Stomach (tissue), 9 donors: ENCODE measurements around the gene EN2. TPM values are rescaled to one million over a fixed set of nuclear protein-coding genes. Genes with fewer than 3 reads are reported as not detected.

Experiments used
- DNase-seq, 2 donors: peaks; one replicate each; pipeline versions ENCODE4 v3.0.0 to v3.0.0-alpha.2; 2013 to 2019
- H3K27ac ChIP-seq, 5 donors: fragments of 200-600 bp in 4 of 5; sonication (generic) in 4 of 5; one replicate each; pipeline ENCODE4 v1.5.1; 2013 to 2019; ENCODE audit warnings: mild to moderate bottlenecking in 1 of 5, moderate library complexity in 1 of 5
- H3K27me3 ChIP-seq, 3 donors: fragments of 200-600 bp; sonication (generic); one replicate each; pipeline ENCODE4 v1.5.1; 2017 to 2019; ENCODE audit warnings: mixed run types in 1 of 3
- H3K36me3 ChIP-seq, 4 donors: fragments of 200-600 bp; sonication (generic); 1 replicate in 3 of 4; 2 replicates in 1 of 4; pipeline ENCODE4 v1.5.1; 2016 to 2019
- H3K4me1 ChIP-seq, 4 donors: fragments of 200-600 bp; sonication (generic); one replicate each; pipeline ENCODE4 v1.5.1; 2016 to 2019
- H3K4me3 ChIP-seq, 4 donors: fragments of 200-600 bp; sonication (generic) in 3 of 4; one replicate each; pipeline ENCODE4 v1.5.1; 2016 to 2019; ENCODE audit warnings: mild to moderate bottlenecking in 1 of 4
- H3K9me3 ChIP-seq, 4 donors: fragments of 200-600 bp; sonication (generic); one replicate each; pipeline ENCODE4 v1.5.1; 2016 to 2019
- CTCF ChIP-seq, 7 experiments: fragments of 450-650 bp in 4 of 7; fragments of 200-600 bp in 3 of 7; sonication (generic) in 3 of 7; IDR thresholded peaks; one replicate each; pipeline ENCODE4 v1.5.1; 2016 to 2019; ENCODE audit warnings: antibody characterized with exemption in 7 of 7, control low read depth in 2 of 7, mild to moderate bottlenecking in 1 of 7
- EP300 ChIP-seq: sonication (generic); formaldehyde crosslinking; IDR thresholded peaks from one replicate; pipeline ENCODE4 v1.6.1; 2017; ENCODE audit warnings: antibody characterized with exemption
- POLR2A ChIP-seq, 4 donors: fragments of 450-650 bp; IDR thresholded peaks; one replicate each; pipeline ENCODE4 v1.6.1; 2016; ENCODE audit warnings: antibody characterized with exemption in 4 of 4, control low read depth in 2 of 4, mild to moderate bottlenecking in 1 of 4, moderate library complexity in 1 of 4
- POLR2AphosphoS5 ChIP-seq, 3 donors: sonication (generic); formaldehyde crosslinking; IDR thresholded peaks; one replicate each; pipeline ENCODE4 v1.6.1; 2016; ENCODE audit warnings: antibody characterized with exemption in 3 of 3
- WGBS, 5 donors: extraction: QIAGEN DNeasy Blood & Tissue Kit in 3 of 5; methylation state at CpG; one replicate each; pipeline versions ENCODE4 v1.1.5 to v1.1.7; 2013 to 2018; 5-methylcytosine and 5-hydroxymethylcytosine counted together
- intact Hi-C: fragments of 100-400 bp; cut with DNase I; formaldehyde crosslinking; loops from one replicate; pipeline ENCODE4 v1.15.1; 2023; ENCODE audit warnings: low total_unique reads
- polyA plus RNA-seq, 3 donors: library from polyadenylated mRNA; stranded (reverse); fragments of 200-250 nt; gene quantifications; one replicate each; pipeline ENCODE4 v1.2.3, GENCODE V29; 2013
- total RNA-seq, 5 donors: library from RNA; depleted of rRNA; stranded (reverse); fragments of >200 nt; gene quantifications; one replicate each; pipeline versions ENCODE4 v1.1.0 to v1.2.3, GENCODE V29; 2014 to 2016
- donor health status: healthy with polysubstance abuse.
- donor health status: Bipolar disorder and iron deficiency.
- donor health status: healthy.

EN2 gene
- total and polyA plus RNA-seq, 8 donors: 0.03 TPM; not detected in 7

- no peak overlapping the region for H3K4me3 ChIP-seq
- intact Hi-C loops: no loop called here
- WGBS, 5 donors: 3 to 5% (median 5%) methylated on average over 40 to 69 of the region's 69 CpGs
- peaks cover 50 to 98% (median 70%) of the 10 kb centered on the region in 3 donors for H3K27me3 ChIP-seq
- H3K4me1 ChIP-seq: peaks cover 13 to 46% (median 28%) of the 10 kb centered on the region in 4 donors
- H3K36me3 ChIP-seq: no peaks in the 10 kb centered on the region
- H3K9me3 ChIP-seq: no peaks in the 10 kb centered on the region
- no peak for DNase-seq
- TF ChIP-seq EP300 (no peak), POLR2AphosphoS5 (IDR thresholded peaks at IDR 0.05) (no peak), POLR2A (IDR thresholded peaks at IDR 0.05) (no peak), CTCF (IDR thresholded peaks at IDR 0.05) (no peak)
- H3K27ac ChIP-seq: no peak overlapping the region
Measured at GRCh38 chr7:155449008-155449868, 8.7 kb upstream of the EN2 start.

GRCh38 chr7:155449869-155450557, 7.9 kb upstream of the EN2 start:
- 2 to 4% (median 3%) methylated on average over 19 to 52 of the region's 52 CpGs for WGBS, 5 donors
- TF ChIP-seq POLR2A (IDR thresholded peaks at IDR 0.05) (no peak), POLR2AphosphoS5 (IDR thresholded peaks at IDR 0.05) (no peak), CTCF (IDR thresholded peaks at IDR 0.05) (no peak), EP300 (no peak)
- H3K4me3 ChIP-seq: no peak overlapping the region
- H3K27me3 ChIP-seq: peaks cover 56 to 100% (median 78%) of the 10 kb centered on the region in 3 donors
- no peaks in the 10 kb centered on the region for H3K36me3 ChIP-seq
- no peaks in the 10 kb centered on the region for H3K9me3 ChIP-seq
- H3K4me1 ChIP-seq: peaks cover 19 to 54% (median 36%) of the 10 kb centered on the region in 4 donors
- DNase-seq: no peak
- no peak overlapping the region for H3K27ac ChIP-seq
- intact Hi-C loops: no loop called here

- DNase-seq: no peak
- H3K9me3 ChIP-seq: no peaks in the 10 kb centered on the region
- intact Hi-C loops: no loop called here
Measured at GRCh38 chr7:155450558-155450969, 7.4 kb upstream of the EN2 start.

More at GRCh38 chr7:155450558-155450969, 7.4 kb upstream of the EN2 start:
- Histone ChIP-seq H3K27me3 (peaks cover 60 to 100% (median 83%) of the 10 kb centered on the region in 3 donors), H3K27ac (no peak overlapping the region), H3K36me3 (no peaks in the 10 kb centered on the region), H3K4me1 (peaks cover 19 to 56% (median 37%) of the 10 kb centered on the region in 4 donors), H3K4me3 (no peak overlapping the region)
- 3 to 4% (median 3%) methylated on average over 14 to 24 of the region's 24 CpGs for WGBS, 5 donors
- no peak for TF ChIP-seq POLR2AphosphoS5 (IDR thresholded peaks at IDR 0.05)
- TF ChIP-seq CTCF (IDR thresholded peaks at IDR 0.05): no peak
- no peak for TF ChIP-seq POLR2A (IDR thresholded peaks at IDR 0.05)
- TF ChIP-seq EP300: no peak
